GM20000 (cell line): ENCODE results near the gene DNER.

Experiments
- DNase-seq: peaks from one replicate; pipeline ENCODE4 v3.0.0; 2012; ENCODE audit warnings: low spot score
- CTCF ChIP-seq: IDR thresholded peaks from 2 replicates; pipeline ENCODE4 v1.5.1; 2012; ENCODE audit warnings: mild to moderate bottlenecking, control low read depth; ENCODE audit errors: extremely low read depth, missing control alignments

DNER gene

GRCh38 chr2:229598227-229598626, 116.1 kb downstream of the DNER start:
- no peak for TF ChIP-seq CTCF
- no peak for DNase-seq

GRCh38 chr2:229596796-229597195, 117.6 kb downstream of the DNER start:
- TF ChIP-seq CTCF, result no peak
- no peak for DNase-seq

GRCh38 chr2:229591611-229592010, 122.7 kb downstream of the DNER start:
- no peak for TF ChIP-seq CTCF
- no peak for DNase-seq

- DNase-seq, result peak; percentile 60
- TF ChIP-seq CTCF, result peak; percentile 53
Observed at GRCh38 chr2:229586746-229587705, 127.3 kb downstream of the DNER start.

- DNase-seq, result no peak
- TF ChIP-seq CTCF, result no peak
Observed at GRCh38 chr2:229586012-229586411, 128.3 kb downstream of the DNER start.

GRCh38 chr2:229582151-229582550, 132.2 kb downstream of the DNER start:
- no peak for DNase-seq
- no peak for TF ChIP-seq CTCF

GRCh38 chr2:229578052-229578846, 136.1 kb downstream of the DNER start:
- no peak for TF ChIP-seq CTCF
- no peak for DNase-seq
